Ramos (cell line): Measurements from ENCODE around the gene NME3.

ENCODE experiments used
- in situ Hi-C: fragments of 300-500 bp; cut with MboI; formaldehyde crosslinking; loops from one replicate; pipeline ENCODE4 v1.14.3; 2022; ENCODE audit warnings: low sequenced_read_pairs; ENCODE audit not compliant: unreplicated experiment

NME3 gene

GRCh38 chr16:1794221-1794871 is 23.0 kb upstream of the NME3 start:
- in situ Hi-C loops = no loop called here

GRCh38 chr16:1793578-1794220 is 22.4 kb upstream of the NME3 start, which contains the start of gene IGFALS:
Gene IGFALS, minus strand, starts transcription at chr16:1793705. Its CDS starts 53 bp downstream, at chr16:1793652.
- in situ Hi-C loops = no loop called here

GRCh38 chr16:1792836-1793577 is 21.7 kb upstream of the NME3 start:
- in situ Hi-C loops = no loop called here

- in situ Hi-C loops = no loop called here
These were observed 20.8 kb upstream of the NME3 start for GRCh38 chr16:1791943-1792812.

GRCh38 chr16:1791256-1791942 is 20.1 kb upstream of the NME3 start:
- in situ Hi-C loops = no loop called here

- in situ Hi-C loops = no loop called here
These were observed 19.4 kb upstream of the NME3 start for GRCh38 chr16:1790611-1791255.

- in situ Hi-C loops = no loop called here
These were observed 18.9 kb upstream of the NME3 start for GRCh38 chr16:1790261-1790610.

- in situ Hi-C loops = no loop called here
These were observed 18.3 kb upstream of the NME3 start for GRCh38 chr16:1789643-1790045.

GRCh38 chr16:1788708-1789100 is 17.4 kb upstream of the NME3 start:
- in situ Hi-C loops = no loop called here

- in situ Hi-C loops = no loop called here
These were observed 16.9 kb upstream of the NME3 start for GRCh38 chr16:1788095-1788707.

- in situ Hi-C loops = no loop called here
These were observed 16.2 kb upstream of the NME3 start for GRCh38 chr16:1787322-1788094.

GRCh38 chr16:1787056-1787321 is 15.6 kb upstream of the NME3 start:
- in situ Hi-C loops = no loop called here

GRCh38 chr16:1786242-1787055 is 15.1 kb upstream of the NME3 start:
- in situ Hi-C loops = no loop called here

- in situ Hi-C loops = no loop called here
These were observed 14.5 kb upstream of the NME3 start for GRCh38 chr16:1785846-1786170.

GRCh38 chr16:1784977-1785845 is 13.9 kb upstream of the NME3 start:
- in situ Hi-C loops = no loop called here

- in situ Hi-C loops = no loop called here
These were observed 11.3 kb upstream of the NME3 start, which contains the start of the genes NUBP2 and SPSB3 for GRCh38 chr16:1782408-1783264. Gene NUBP2, plus strand, starts transcription at chr16:1782960. Its CDS starts 61 bp downstream, at chr16:1783021. Gene SPSB3, minus strand, starts transcription at chr16:1782571. Its CDS starts 1,088 bp downstream, at chr16:1781483.
